Activated gamma-delta T cell (primary cell): Measurements from ENCODE around the gene HIVEP3.

Experiments used
- DNase-seq: peaks from one replicate; lab custom pipeline; 2025; lab: John Stamatoyannopoulos, UW

Gene HIVEP3

DNA sequence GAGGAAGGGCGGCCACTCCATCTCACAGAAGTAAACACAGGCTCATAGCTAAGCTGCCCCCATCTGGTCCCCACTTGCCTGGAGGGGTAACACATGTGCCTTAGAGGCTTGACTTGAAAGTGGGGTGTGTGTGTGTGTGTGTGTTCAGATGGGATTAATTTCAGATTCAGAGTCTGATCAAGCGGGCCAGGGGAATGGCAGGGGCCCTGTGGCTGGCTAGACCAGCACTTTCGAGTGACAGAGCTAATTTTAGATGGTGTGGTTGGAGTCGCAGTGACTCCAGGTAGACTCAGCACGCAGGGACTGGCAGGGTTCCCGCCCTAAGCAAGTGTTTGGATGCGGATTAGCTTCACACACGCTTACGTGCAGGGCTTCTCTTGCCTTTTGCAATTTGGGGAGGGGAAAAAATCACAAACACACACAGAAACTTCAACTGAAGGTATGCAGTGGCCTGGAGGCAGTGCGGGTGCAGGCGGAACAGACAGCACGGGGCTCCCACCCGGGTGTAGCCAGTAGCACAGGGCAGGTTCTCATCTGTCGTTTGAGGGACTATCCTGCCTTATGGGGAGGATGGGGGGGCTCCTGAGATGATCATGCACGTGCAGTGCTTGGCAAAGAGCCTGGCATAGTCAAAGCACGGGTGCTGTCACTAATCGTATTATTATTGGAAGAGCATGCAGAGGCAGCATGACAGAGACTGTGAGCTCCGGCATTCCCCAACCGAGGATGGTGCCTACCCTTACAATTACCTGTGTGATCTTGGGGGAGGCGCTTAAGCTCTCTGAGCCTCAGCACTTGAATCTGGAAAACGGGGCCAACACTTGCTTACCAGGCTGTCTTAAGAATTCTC, 435.5 kb downstream of the HIVEP3 start:
- no peak for DNase-seq

DNA sequence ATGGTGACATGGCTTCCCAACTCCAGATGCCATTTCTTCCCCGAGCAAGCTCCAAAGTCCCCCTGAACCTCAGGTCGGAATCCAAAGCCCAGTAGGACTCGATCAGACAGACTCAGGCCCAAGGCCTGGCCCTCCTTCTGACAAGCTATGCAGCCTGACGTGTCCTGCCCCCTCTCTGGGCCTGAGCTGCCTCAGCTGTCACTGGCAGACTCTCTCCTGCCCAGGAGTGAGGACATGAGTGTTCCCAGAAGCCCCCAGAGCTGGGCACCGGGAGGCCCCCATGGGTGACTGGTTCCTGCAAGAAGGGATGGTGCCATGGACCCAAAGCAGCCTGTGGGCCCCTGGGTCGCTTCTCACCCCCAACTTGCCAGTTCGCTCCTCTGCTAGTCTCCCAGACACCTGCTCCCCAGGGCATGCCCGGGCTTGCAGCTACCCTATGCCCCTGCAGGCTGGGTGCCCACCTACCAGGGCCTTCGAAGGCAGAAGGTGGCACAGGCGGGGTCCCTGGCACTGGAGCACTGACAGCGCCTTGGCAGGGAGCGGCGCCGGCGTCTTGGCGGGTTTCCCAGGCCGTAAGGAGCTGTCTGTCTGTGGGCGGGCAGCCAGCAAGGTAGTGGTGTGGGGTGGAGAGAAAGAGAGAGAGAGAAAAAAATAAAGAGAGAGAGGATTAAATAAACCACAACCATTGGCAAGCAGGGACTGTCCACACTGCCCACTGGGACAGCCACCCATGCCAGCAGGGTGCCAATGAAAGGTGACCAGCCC, 436.5 kb downstream of the HIVEP3 start:
- DNase-seq: no peak

DNA sequence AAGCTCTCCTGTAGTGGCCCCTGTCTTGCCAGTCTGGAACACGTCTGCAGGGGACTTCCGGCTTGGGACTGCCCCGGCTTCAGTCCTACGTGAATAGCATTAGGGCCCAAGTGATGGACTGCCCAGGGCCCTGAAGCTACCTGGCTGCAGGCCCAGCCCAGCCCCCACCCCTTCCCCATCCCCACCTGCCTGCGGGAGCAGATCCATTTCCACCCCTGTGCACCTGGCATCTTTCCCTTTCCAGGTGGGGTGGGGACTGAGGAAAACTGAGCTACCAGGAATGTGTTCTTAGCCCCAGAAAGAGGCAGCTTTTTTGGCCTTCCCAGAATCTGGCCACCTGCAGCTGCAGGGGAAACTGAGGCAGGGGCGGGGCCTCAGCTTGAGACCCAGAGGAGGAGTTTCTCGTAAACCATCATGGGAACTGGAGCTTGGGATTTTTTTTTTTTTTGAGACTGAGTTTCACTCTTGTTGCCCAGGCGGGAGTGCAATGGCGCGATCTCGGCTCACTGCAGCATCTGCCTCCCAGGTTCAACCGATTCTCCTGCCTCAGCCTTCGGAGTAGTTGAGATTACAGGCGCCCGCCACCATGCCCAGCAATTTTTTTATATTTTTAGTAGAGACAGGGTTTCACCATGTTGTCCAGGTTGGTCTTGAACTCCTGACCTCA, 437.5 kb downstream of the HIVEP3 start:
- no peak for DNase-seq

DNA sequence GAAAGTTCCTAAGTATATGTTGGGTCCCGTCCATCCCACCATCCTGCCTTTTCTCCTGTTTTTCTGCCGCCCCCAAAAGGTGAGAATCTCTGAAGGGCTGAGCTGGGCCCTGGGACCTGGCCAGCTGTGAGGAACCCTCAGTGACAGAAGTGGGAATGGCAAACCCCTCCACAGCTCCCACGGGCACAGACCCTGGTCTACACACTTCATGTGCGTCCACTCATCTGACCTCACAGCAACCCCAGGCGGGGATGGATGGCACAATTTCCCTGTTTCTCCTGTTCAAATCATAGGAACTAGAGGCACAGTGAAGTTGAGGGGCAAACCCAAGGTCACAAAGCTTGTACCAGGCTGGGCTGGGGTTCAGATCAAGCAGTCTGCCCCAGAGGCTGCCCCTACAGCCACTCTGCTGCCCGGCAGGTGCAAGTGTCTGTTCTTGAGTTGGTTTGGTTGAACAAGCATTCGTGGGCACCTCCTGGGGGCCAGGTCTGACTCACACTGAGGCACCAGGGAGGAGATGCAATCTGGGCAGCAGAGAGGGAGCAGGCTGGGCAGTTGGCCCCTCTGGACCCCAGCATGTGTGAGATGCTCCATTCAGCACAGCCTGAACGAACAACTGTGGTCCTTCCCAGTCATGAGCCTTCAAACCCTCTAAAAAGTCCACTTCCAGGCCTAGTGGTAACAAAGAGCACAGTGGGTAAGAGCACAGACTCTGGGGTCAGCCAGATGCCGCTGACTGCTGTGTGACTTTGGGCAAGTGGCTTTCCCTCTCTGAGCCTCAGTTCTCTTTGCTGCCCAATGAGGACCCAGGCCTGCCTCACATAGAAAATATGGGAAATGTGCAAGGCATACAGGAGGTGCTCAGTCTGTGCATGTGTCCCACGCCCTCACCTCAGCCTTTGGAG, 438.3 kb downstream of the HIVEP3 start:
- no peak for DNase-seq

DNA sequence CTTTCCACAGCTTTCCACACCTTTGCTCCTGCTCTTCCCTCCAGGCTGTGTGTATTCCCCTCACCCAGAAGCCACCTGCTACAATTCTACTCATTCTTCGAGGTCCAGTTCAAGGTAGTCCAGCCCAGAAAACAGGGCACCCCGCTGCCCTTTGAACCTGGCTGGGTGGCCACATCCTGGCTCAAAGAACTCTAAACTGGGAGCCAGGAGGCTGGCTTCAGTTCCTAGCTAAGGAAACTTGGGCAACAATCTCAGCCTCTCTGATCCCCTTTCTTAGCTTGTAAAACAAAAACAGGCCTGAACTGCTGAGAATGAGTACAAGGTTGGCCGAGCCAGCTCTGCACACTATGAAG, 438.9 kb downstream of the HIVEP3 start:
- DNase-seq: no peak

DNA sequence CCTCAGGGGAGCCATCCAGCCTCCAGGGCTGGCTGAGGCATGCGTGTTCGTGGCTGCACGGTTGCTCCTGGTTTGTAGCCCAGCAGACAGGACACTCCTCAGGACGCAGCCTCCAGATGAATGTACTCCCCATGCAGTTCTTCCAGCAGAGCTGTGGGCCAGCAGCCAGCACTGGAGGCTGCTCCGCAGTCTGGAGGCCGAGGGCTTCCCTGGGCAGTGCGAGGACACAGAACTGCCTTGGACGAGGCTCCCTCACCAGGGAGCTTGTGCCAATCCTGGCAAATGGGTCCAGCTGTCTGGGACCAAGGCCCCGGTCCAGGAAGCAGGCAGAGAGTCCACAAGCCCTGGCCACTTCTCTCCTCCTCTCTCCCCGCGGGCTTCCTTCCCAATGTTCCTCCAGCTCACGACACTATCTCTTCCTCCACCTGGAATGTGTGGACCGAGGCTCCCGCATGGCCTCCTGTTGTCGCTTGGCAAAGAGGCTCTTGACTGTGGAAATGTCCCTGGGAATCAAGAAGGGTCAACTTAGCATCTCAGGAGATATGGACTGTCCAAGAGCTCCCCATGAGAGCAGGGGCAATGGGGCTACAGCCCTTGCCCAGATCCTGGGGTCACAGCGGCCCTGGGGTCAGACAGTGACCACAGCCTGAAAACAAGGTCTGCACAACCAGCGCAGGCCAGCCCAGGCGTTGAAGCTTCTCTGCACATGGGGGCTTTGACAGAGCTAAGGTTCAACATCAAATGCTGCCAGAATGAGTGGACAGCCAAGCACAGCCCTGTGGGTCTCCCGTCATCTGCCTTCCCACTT, 439.5 kb downstream of the HIVEP3 start:
- DNase-seq: no peak

DNA sequence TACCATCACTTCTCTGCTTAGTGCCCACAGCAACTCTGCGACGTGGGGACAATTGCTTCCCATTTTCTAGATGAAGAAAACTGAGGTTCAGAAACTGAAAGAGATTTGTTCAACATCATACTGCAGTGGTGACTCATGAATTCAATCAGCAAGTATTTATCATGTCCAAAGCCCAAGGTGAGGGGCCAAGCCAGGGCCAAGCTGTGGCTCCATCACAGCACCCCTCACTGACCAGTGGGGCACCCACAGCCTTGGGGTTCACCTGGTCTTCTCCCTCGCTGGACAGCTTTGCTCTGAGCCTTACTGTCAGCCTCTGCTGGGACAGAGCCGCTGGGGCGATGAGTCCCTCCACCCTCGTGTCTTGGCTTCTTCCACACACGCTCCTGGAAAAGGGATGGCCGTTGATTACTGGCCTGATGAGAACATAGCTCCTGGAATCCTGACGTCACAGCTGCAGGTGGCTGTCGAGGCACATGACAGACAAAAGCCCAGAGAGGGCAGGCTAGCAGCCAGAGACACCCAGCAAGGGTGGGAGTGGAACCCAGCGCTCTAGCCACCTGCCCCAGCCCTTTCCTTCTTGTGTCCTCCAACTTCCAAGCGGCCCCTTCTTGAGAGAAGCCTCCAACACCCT, 440.5 kb downstream of the HIVEP3 start:
- DNase-seq: no peak

DNA sequence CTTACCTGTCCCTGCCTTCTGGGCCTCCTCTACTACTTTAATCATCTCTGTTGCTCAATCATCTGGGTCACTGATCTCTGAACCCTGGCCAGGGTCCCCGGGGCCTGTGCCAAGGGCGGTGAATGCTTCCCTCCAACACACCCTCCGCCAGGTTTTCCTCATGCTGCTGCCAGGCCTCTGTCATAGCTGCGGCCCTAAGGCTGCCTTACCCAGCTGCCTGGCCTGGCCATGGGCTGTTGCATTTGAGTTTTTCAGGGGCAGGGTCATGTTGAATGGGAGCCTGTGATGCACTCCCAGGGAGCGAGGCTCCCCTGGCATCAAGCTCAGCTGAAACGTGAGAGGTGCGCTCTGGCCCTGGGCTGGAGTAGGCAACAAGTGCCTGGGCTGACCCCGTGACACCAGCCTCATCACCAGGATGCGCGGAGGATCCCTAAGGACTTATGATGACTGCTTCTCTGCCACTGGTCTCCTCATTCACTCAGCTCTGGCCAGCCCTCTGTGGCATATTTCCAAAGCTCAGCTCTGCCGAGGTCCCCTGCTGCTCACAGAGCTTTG, 441.8 kb downstream of the HIVEP3 start:
- DNase-seq: no peak

DNA sequence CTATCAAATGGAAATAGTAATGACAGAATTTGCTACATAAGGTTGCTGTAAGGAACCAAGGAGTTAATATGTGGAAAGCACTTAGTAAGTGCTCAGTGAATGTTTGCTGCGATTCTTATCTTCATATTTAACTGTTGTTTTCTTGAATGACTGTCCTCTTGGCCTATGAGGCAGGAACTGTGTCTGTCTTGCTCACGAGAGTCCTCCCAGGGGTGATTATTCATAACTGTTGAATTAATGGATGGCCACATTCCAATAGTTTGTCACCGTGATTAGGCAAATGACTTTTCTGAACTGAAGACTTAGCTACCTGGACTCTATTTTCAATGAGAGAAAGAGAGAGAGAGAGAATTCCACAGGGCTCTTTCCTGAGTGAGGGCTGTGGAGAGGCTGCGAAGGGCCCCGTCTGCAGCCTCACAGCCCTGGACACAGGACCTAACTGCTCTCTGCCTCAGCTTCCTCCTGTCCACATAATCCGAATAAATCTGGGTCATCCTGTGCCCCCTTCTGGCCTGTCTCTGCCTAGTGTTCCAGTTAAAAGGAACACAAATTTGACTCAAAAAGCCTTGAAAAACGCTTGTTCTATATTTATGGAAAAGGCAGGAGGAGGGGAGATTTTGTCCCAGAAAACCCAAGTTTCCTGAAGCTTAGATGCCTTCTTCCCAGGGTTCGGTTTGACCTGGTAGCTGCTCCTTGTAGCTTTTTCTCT, 442.7 kb downstream of the HIVEP3 start:
- DNase-seq: no peak

DNA sequence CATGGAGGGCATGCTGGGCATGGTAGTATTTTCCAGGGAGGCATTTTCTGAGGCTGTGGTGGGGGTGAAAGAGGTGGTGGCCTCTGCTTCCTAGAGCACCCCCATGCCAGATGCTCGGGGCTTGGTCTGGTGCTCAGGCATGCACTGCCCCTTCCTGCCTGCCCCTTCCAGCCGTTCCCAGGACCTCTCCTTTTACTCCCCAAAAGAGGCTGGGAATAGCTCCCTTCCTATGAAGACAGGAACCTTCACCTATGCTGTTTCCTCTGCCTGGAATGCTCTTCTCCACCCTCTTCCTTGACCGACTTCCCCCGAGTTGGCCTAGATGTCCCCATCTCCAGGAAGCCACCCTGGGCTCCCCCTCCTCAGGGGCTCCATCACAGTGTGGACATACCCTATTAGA, 443.4 kb downstream of the HIVEP3 start:
- no peak for DNase-seq

DNA sequence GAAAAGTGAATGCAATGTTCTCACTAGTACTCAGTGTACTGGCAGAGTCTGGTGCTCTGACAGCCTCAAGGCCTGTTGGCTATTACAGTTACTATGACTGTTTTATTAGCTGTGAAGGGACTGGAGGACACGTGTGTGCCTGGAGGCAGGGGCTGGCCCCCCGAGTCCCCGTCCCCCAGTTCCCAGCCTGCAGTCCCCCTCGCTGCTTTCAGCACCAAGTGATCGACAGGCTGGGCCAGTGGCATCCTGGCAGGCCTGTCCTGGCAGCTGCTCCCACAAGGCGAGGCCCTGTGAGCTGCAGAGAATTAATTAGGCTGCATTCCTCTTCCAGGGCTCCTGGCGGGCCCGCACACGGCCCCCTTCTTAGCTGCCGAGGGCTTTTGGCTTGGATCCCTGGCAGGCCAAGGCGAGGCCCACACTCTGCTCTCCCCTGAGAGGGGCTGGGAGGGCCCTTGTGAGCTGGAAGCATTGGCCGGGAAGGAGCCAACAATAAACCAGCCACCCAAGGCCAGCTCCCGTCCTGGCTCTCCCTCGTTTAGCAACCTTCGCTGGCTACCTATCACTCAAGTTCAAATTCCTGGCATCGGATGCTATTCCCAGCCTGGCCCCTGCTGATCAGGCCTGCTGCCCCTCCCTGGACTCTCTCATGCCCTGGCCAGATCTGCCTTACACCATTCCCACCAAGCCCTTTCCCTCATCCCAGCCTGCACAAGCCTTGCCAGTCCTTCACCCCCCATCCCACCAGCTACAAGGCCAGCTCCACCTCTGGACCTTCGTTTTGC, 444.0 kb downstream of the HIVEP3 start:
- no peak for DNase-seq

DNA sequence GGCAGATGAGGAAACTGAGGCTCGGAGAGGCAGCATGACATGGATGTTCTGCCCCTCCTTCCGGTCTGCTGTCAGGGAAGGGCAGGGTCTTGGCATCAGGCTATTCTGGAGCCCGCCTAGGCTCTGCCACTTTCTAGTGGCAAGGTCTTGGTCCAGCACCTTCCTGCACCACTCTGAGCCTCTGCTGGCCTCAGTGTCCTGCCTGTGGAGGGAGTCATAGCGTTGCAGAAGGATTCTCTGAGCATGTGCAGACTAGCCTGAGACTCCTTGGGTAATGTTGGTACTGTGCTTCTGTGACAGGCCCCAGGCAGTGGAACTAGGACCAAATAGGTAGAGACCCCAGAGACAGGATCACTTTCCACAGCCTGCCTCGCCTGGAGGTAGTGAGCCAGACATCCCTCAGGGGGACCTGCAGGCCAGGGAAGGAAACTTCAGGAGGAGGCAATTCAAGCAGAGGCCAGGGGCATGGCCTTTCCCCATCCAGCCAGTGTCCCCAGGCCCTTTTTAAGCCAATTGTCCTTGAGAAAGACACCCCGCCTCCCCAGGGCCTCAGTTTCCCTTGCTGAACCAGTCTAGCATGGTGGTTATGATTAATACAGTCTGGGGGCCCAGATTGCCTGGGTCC, 444.9 kb downstream of the HIVEP3 start:
- DNase-seq: no peak

DNA sequence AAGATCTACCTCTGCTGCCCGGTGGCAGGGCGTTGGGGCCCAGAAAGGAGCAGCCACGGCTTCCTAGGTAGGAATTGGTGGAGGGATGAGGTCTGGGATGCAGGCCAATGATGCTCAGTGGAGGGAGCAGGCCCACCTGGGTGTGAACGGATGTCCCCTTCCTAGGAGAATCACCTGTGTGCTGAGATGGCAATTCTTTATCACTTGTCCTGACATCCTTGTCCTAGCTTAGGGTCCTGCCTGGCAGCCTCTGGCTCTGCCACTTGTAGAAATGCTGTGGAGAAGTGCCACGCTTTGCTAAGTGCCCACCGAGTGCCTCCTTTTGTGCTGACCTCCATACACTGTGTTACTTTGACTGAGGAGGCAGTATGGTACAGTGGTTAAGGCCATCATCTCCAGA, 447.1 kb downstream of the HIVEP3 start:
- DNase-seq: no peak

DNA sequence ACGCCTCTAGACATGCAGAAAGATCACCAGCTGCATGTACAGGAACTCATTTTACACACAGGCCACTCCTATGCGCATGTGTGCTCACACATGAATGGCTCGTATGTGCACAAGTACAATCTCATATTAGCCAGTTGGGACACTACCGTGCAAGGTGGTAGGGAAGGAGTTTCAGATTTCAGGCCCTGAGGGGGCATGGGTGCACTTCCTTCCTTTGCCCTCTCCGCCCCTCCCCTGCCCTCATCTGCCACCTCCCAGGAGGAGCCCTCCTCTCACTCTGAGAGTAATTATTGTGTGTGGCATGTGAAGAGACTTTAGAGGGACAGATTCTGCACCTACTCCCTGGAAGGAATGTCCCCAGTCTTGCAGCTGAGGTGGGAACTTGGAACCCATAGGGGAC, 449.0 kb downstream of the HIVEP3 start:
- no peak for DNase-seq

DNA sequence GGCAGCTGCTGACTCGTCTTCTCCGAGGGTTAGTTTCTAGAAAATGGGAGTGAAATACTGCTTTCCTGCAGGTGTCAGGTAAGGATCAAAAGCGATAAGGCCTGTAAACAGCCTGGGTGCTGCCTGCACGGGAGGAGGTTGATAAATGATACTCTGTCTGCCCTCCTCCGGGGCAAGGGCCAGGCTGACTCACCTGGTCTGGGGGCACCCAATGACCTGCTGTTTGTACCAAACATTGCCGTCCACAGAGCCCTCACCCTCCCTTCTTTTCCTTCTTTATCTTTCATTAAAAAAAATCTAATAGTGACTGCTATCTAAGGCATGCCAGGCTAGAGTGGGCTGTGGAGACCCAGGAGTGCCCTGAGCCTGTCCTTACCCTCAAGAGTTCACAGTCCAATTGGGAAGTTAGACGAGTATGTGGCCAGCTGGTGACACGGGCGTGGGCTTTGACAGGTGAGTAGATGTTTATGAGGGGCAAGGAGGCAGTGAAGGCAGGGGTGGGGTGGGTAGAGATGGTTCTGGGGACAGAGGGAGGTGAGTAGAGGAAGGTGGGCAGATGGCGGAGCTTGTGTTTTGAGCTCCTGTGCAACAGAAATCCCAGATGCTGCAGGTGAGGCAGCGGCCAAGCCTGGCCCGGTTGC, 450.5 kb downstream of the HIVEP3 start:
- DNase-seq: no peak

DNA sequence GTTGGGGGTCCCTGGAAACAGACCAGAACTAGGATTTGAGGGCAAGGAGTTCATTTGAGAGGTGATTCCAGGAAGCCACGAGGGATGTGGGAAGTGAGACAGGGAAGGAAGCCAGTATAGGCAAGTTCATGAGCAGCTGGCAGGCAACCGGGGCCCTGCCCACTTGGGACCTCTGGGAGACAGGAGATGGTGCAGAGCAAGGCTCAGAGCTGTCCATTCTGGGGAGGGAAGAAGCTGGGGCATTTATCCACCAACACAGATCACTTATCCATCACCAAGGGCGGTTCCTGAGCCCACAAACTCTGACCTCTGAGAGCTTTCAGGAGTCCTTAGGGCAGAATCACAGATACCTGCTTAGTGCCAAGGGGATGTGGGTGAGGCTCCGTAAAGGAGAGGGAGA, 451.0 kb downstream of the HIVEP3 start:
- no peak for DNase-seq

DNA sequence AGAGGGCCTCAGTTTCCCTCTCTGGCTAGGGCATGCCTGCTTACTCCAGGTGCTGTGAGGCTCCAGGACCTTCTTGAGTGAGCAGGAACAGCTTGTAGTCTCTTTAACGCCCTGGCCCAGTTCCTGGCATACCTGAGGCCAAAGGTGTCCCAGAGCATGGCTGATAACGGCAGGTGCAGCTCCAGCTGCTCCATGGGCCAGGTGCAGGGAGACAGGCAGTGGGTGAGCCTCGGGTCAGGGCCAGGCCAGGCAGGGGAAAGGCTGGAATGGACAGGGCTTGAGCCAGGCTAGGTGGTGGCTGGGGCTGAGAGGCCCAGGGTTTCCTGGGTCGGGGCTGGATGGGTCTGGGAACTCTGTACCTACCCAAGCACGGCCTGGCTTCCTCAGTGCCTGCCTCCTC, 452.6 kb downstream of the HIVEP3 start:
- no peak for DNase-seq

DNA sequence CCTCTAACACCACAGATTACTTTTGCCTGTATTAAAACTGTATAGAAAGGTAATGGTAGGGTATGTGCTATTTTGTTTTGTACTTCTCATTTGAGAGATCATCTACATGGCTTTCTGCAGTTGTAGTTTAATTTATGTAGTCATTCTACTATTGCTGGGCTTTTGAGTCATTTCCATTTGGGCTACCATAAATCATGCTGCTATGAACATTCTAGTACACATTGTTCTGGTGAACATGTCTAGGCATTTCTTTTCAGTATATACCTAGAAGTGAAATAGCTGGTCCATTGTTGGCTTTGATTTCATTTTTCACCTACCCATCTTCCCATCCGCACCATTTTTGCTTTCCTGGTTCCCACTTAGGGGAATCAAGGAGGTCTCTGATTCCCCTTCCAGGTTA, 453.0 kb downstream of the HIVEP3 start:
- DNase-seq: no peak
